GM12865 (cell line): ENCODE results near the gene LRRC41.

ENCODE experiments used
- DNase-seq: peaks from one replicate; pipeline ENCODE4 v3.0.0; 2010; ENCODE audit warnings: low read depth
- H3K4me3 ChIP-seq: 2 replicates; pipeline ENCODE4 v1.5.1; 2011; ENCODE audit warnings: mild to moderate bottlenecking, low read depth, low read length, control low read depth
- CTCF ChIP-seq: IDR thresholded peaks from 2 replicates; pipeline ENCODE4 v1.5.1; 2011; ENCODE audit warnings: low read length, control low read depth, low read depth, inconsistent platforms; ENCODE audit not compliant: insufficient read depth; ENCODE audit errors: missing control alignments

LRRC41 gene

GRCh38 chr1:46263146-46263545 lies 40.3 kb downstream of the LRRC41 start:
- no peak for DNase-seq
- TF ChIP-seq CTCF = no peak
- H3K4me3 ChIP-seq = no peak overlapping the region

DNA sequence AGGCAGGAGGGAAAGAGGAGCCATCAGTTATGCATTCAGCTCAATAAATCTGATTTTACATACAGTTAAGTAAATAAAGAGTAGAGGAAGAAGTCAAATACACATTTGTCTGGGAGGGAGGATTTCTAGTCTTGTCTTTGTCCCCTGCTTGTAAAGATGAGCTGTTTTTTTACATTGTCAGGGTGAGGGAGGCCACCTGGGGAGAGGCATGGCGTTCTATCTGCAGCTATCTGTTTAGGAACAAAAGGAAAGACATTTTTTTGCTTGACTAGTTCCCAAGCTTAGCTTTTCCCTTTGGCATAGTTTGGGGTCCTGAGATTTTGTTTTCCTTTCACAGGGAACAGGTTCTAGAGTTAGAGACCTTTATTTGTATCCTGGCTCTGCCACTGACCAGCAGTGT lies 40.9 kb downstream of the LRRC41 start:
- H3K4me3 ChIP-seq = no peak overlapping the region
- TF ChIP-seq CTCF = no peak
- no peak for DNase-seq

- no peak for TF ChIP-seq CTCF
- no peak overlapping the region for H3K4me3 ChIP-seq
Observed at GRCh38 chr1:46256523-46256922, 46.9 kb downstream of the LRRC41 start.

DNA sequence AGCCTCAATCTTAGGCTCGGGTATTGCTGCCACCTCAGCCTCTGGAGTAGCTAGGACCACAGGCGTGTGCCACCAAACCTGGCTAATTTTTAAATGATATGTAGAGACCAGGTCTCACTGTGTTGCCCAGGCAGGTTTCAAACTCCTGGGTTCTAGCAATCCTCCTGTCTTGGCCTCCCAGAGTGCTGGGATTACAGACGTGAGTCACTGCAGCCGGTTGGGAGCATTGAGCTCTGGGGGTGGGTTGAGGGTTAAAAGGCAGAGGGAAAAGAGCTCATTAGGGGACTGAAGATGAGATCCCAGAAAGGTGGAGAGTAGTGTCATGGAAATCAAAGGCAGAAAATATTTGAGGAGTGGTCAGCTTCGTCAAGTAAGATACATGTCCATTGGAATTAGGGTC lies 48.7 kb downstream of the LRRC41 start:
- DNase-seq = no peak
- H3K4me3 ChIP-seq = no peak overlapping the region
- no peak for TF ChIP-seq CTCF

More at GRCh38 chr1:46256523-46256922, 46.9 kb downstream of the LRRC41 start:
- DNase-seq = no peak

DNA sequence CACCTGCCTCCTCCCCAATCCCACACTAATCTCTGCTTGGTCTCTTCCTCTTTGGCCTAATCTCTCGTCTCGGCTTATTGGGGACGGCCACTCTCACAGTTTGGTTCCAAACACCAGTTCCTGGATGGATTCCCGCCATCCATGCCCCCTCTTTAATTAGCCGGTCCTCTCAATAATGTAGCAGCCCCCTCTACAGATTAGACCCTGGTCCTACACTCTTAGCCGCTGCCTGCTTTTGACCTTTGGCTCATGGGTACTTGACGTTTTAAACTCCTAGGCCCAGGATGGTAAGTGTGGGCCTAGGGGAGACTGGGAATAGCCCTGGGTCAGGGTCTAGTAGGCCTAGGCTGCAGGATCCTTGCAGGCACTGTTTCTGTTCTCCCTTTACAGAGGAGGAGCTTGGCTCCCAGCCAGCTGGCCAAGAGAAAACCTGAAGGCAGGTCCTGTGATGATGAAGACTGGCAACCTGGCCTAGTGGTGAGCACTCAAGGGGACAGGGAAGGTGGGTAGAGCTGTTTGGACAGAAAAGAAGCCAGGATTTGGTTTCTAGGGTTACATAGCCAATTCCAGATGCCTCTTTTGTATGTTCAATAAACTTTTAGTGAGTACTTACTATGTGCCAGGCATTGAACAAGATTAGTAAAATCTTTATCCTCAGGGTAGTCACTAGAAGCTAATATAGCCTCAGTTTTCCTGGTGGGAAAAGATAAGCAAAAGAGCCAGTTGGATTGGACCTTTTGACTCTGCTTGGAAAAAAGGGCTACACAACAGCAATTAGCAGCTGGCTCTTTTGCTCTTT lies 55.1 kb downstream of the LRRC41 start:
- H3K4me3 ChIP-seq = peak overlapping the region; percentile 88
- DNase-seq = peak; percentile 70
- no peak for TF ChIP-seq CTCF

DNA sequence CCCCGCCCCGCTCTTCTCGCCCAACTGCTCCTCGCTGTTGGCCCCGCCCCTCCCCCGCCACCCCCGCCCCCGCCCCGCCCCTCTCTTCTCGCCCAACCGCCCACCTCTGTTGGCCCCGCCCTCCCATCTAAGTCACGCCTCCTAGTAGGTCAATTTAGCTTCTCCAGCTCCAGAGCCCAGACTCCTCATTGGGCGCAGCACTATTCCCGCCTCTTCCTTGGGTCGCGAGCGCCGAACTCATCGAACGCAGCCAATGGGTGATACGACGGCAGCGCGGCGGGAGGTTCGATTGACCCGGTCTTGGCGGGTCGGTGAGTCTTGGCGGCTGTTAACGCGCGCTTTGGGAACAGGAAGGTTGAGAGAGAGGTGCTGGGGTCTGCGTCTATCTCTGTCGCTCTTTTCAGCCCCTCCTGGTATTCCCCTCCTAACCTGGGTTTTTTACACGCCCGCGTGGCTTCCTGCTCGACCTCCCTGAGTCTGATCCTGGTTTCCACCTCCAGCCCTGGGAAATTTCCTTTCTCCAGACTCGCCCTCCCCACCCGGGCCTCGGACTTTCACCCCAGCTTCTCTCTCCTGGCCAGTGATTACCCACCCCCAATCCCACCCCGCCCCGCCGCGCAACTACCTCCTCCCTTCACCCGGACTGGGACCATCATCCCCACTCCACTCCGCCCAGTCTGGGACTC lies 55.8 kb downstream of the LRRC41 start, which contains the start of gene RAD54L:
Gene RAD54L, plus strand, starts transcription at position 328 of the 686 bp plus-strand sequence. CDS start 643 bp downstream, outside the sequence.
- TF ChIP-seq CTCF = no peak
- peak; percentile 100 for DNase-seq
- H3K4me3 ChIP-seq = peak within 1 kb of the TSS; percentile 88
